Erythroblast (primary cell): Measurements from ENCODE around the gene CLCA1.

Experiments
- GATA1 ChIP-seq: IDR thresholded peaks from 2 replicates; pipeline ENCODE4 v1.6.1; 2011; ENCODE audit warnings: low read depth, mild to moderate bottlenecking, control low read depth, low read length, moderate library complexity
- POLR2A ChIP-seq: IDR thresholded peaks from 2 replicates; pipeline ENCODE4 v1.6.1; 2011; ENCODE audit warnings: mild to moderate bottlenecking, low read length

DNA sequence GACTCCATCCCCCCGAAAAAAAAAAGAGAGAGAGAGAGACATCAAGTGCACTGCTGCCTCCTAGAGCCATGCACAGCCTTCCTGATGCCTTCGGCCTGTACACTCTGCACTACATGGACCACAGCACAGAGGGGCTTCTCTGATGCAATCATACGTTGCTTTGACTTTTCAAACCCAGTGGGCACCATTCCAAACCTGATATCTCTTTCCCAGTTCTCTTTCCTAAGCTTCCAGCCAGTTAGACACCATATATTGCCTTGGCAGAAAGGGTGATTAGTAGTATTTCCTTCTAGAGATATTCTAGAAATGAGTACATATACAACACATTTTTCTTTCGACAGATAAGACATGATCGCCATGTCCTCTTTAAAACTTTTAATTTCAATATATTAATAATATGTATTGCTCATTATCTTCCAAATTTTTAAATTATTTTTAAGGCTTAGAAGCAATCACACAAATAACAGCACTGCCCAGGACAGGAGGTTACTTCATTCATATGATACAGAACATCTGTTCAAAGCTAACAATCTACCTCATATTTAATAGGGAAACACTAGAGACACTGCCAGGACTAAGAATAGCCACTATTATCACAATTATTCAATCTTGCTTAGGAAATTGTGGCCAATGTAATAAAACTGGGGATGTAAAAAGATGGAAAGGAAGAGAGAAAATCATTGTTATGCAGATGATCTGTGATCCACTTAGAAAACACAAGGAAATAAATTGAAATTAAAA is 9.9 kb downstream of the CLCA1 start:
- TF ChIP-seq POLR2A: no peak
- no peak for TF ChIP-seq GATA1
